Gastrocnemius medialis (tissue), 4 donors: ENCODE measurements around the gene SRGAP3. TPM values are rescaled to one million over a fixed set of nuclear protein-coding genes. Genes with fewer than 3 reads are reported as not detected.
A peak's percentile ranks its signal among the peaks of the same experiment; 100 is the strongest.

Experiments used
- ATAC-seq, 2 donors: fragments of 150-250 bp; one replicate each; pipeline ENCODE4 v1.9.1; 2016
- DNase-seq, 2 donors: peaks; one replicate each; pipeline ENCODE4 v3.0.0-alpha.2; 2019
- H3K27ac ChIP-seq, 4 donors: fragments of 200-600 bp; sonication (generic); 1 replicate in 1 of 4; 2 replicates in 3 of 4; pipeline ENCODE4 v1.5.1; 2016 to 2018; ENCODE audit warnings: mild to moderate bottlenecking in 2 of 4, moderate library complexity in 1 of 4
- H3K27me3 ChIP-seq, 3 donors: fragments of 200-600 bp; sonication (generic) in 2 of 3; 1 replicate in 1 of 3; 2 replicates in 2 of 3; pipeline versions ENCODE4 v1.5.1 to v1.6.0; 2016 to 2019; ENCODE audit warnings: mild to moderate bottlenecking in 1 of 3, moderate library complexity in 1 of 3
- H3K36me3 ChIP-seq, 2 donors: fragments of 200-600 bp; sonication (generic) in 1 of 2; one replicate each; pipeline ENCODE4 v1.5.1; 2017 to 2018
- H3K4me1 ChIP-seq, 2 donors: fragments of 200-600 bp; sonication (generic) in 1 of 2; one replicate each; pipeline ENCODE4 v1.5.1; 2016 to 2017; ENCODE audit warnings: mild to moderate bottlenecking in 2 of 2
- H3K4me3 ChIP-seq, 4 donors: fragments of 200-600 bp; sonication (generic) in 3 of 4; 1 replicate in 1 of 4; 2 replicates in 3 of 4; pipeline ENCODE4 v1.5.1; 2016 to 2019; ENCODE audit warnings: mild to moderate bottlenecking in 2 of 4
- H3K9me3 ChIP-seq, 3 donors: fragments of 200-600 bp; sonication (generic) in 2 of 3; 1 replicate in 1 of 3; 2 replicates in 2 of 3; pipeline ENCODE4 v1.5.1; 2016 to 2019
- CTCF ChIP-seq, 5 experiments: fragments of 450-650 bp in 3 of 5; fragments of 200-600 bp in 2 of 5; sonication (generic) in 2 of 5; IDR thresholded peaks in 4 of 5; conservative IDR thresholded peaks in 1 of 5; 1 replicate in 4 of 5; 2 replicates in 1 of 5; pipeline ENCODE4 v1.5.1; 2016 to 2019; ENCODE audit warnings: antibody characterized with exemption in 5 of 5, mild to moderate bottlenecking in 3 of 5, moderate library complexity in 3 of 5
- POLR2A ChIP-seq, 2 donors: fragments of 450-650 bp; IDR thresholded peaks; one replicate each; pipeline ENCODE4 v1.6.1; 2017; ENCODE audit warnings: antibody characterized with exemption in 2 of 2, mild to moderate bottlenecking in 2 of 2, moderate library complexity in 2 of 2
- in situ Hi-C, 4 donors: fragments of 200-750 bp; cut with MboI; loops; one replicate each; pipeline versions ENCODE4 v1.15.0 to v1.8.0; 2017; ENCODE audit warnings: low sequenced_read_pairs in 4 of 4
- intact Hi-C: fragments of 100-400 bp; cut with DNase I; formaldehyde crosslinking; loops from one replicate; pipeline ENCODE4 v1.15.1; 2023; ENCODE audit warnings: low total_unique reads
- total RNA-seq, 4 donors: library from RNA; depleted of rRNA; stranded (reverse); fragments of >200 nt; gene quantifications; one replicate each; pipeline versions ENCODE4 v1.1.0 to v1.2.3, GENCODE V29; 2016

SRGAP3 gene
- total RNA-seq, 4 donors from 2014 or later: 1.3 to 2.3 (median 1.8) TPM

- H3K9me3 ChIP-seq: no peaks in the 10 kb centered on the region
- TF ChIP-seq POLR2A (IDR thresholded peaks at IDR 0.05) (no peak), CTCF (IDR thresholded peaks at IDR 0.05 in 4 of 5, conservative IDR thresholded peaks at IDR 0.05 in 1 of 5) (no peak)
- H3K27me3 ChIP-seq: no peaks in the 10 kb centered on the region
- no peak overlapping the region for H3K4me3 ChIP-seq
- no peaks in the 10 kb centered on the region for H3K4me1 ChIP-seq
- in situ Hi-C loops: loop anchor here (5.0 to 10.0 kb wide), 3 partner anchors 85 to 98 kb away; no protein-coding TSS in a partner anchor
- ATAC-seq (no peak), DNase-seq (no peak)
- intact Hi-C loops: loop anchor here (5.0 kb wide), 1 partner anchor 232 kb away; no protein-coding TSS in a partner anchor
- H3K36me3 ChIP-seq: no peaks in the 10 kb centered on the region
- H3K27ac ChIP-seq: no peak overlapping the region
Measured at GRCh38 chr3:9069971-9070370, 179.5 kb downstream of the SRGAP3 start.

- in situ Hi-C loops: loop anchor here in 3 of 4 donors (5.0 to 10.0 kb wide), 2 partner anchors 83 to 96 kb away; no protein-coding TSS in a partner anchor
- Histone ChIP-seq H3K9me3 (no peaks in the 10 kb centered on the region), H3K27me3 (no peaks in the 10 kb centered on the region), H3K4me3 (no peak overlapping the region), H3K36me3 (no peaks in the 10 kb centered on the region), H3K4me1 (no peaks in the 10 kb centered on the region), H3K27ac (no peak overlapping the region)
- no peak for DNase-seq
- ATAC-seq: no peak
- TF ChIP-seq CTCF (IDR thresholded peaks at IDR 0.05 in 4 of 5, conservative IDR thresholded peaks at IDR 0.05 in 1 of 5): no peak
- no peak for TF ChIP-seq POLR2A (IDR thresholded peaks at IDR 0.05)
- intact Hi-C loops: loop anchor here (5.0 kb wide), 1 partner anchor 234 kb away; no protein-coding TSS in a partner anchor
Measured at GRCh38 chr3:9068051-9068450, 181.4 kb downstream of the SRGAP3 start.

GRCh38 chr3:9067352-9067975 is 182.0 kb downstream of the SRGAP3 start:
- no peak for TF ChIP-seq POLR2A (IDR thresholded peaks at IDR 0.05)
- TF ChIP-seq CTCF (IDR thresholded peaks at IDR 0.05 in 4 of 5, conservative IDR thresholded peaks at IDR 0.05 in 1 of 5): peak; percentile 77 to 94 (median 84)
- no peaks in the 10 kb centered on the region for H3K36me3 ChIP-seq
- H3K27me3 ChIP-seq: no peaks in the 10 kb centered on the region
- H3K9me3 ChIP-seq: no peaks in the 10 kb centered on the region
- intact Hi-C loops: loop anchor here (1.0 to 5.0 kb wide), 3 partner anchors 79 to 235 kb away; no protein-coding TSS in a partner anchor
- ATAC-seq (peak; percentile 66 to 74), DNase-seq (peak in 1 of 2 donors; percentile 36)
- no peaks in the 10 kb centered on the region for H3K4me1 ChIP-seq
- in situ Hi-C loops: loop anchor here in 3 of 4 donors (5.0 to 10.0 kb wide), 2 partner anchors 83 to 95 kb away; no protein-coding TSS in a partner anchor
- H3K4me3 ChIP-seq: no peak overlapping the region
- no peak overlapping the region for H3K27ac ChIP-seq

GRCh38 chr3:9066775-9067174 is 182.7 kb downstream of the SRGAP3 start:
- no peak for TF ChIP-seq CTCF (IDR thresholded peaks at IDR 0.05 in 4 of 5, conservative IDR thresholded peaks at IDR 0.05 in 1 of 5)
- TF ChIP-seq POLR2A (IDR thresholded peaks at IDR 0.05): no peak

More at GRCh38 chr3:9066775-9067174, 182.7 kb downstream of the SRGAP3 start:
- H3K36me3 ChIP-seq: no peaks in the 10 kb centered on the region
- no peaks in the 10 kb centered on the region for H3K27me3 ChIP-seq
- H3K4me1 ChIP-seq: no peaks in the 10 kb centered on the region
- in situ Hi-C loops (loop anchor here in 3 of 4 donors (5.0 to 10.0 kb wide), 2 partner anchors 82 to 94 kb away; no protein-coding TSS in a partner anchor), intact Hi-C loops (loop anchor here (1.0 to 5.0 kb wide), 3 partner anchors 78 to 236 kb away; no protein-coding TSS in a partner anchor)
- no peak overlapping the region for H3K27ac ChIP-seq
- DNase-seq (no peak), ATAC-seq (no peak)
- no peaks in the 10 kb centered on the region for H3K9me3 ChIP-seq
- no peak overlapping the region for H3K4me3 ChIP-seq
